Measurements from ENCODE around the gene HIVEP3. TPM values are rescaled to one million over a fixed set of nuclear protein-coding genes. Genes with fewer than 3 reads are reported as not detected.

The HIVEP3 gene
- total RNA-seq, 1 experiment from 2014 or later, result 6.0 TPM

DNA sequence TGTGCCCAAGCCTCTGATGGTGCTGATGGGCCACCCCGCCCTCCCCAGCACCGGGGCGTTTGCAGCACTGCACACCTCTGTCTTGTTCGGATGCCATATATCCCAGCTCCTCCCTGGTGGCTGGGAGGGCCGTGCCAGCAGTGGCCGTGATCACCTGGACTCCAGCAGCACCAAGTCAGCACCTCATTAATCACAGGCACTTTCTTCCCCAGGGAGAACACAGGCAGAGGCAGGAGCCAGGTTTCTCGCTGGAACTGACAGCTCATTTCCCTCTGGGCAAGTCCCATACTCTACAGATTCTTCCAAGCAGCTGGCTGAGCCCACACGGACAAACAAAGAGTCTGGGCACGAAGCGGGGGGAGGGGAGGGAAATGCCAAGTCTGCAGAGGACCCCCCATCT lies 292.6 kb downstream of the HIVEP3 start:
- DNase-seq (ENCODE audit: low read depth, low spot score) (no peak), ATAC-seq (no peak)
- Histone ChIP-seq H3K36me3 (ENCODE audit: control insufficient read depth, insufficient read depth, low read length) (no peaks in the 10 kb centered on the region), H3K4me3 (ENCODE audit: low read depth in 2 of 2, low read length in 2 of 2) (no peak overlapping the region), H3K4me1 (ENCODE audit: control insufficient read depth, insufficient read depth, low read length) (peaks cover 8% of the 10 kb centered on the region), H3K27ac (ENCODE audit: low read length) (no peak overlapping the region), H3K27me3 (ENCODE audit: control insufficient read depth, insufficient read depth, low read length) (no peaks in the 10 kb centered on the region), H3K9me3 (ENCODE audit: control insufficient read depth, insufficient read depth, low read depth, low read length) (no peaks in the 10 kb centered on the region)
- CTCF ChIA-PET, result no interaction called here
- POLR2A ChIA-PET, result interaction anchor here (0.7 kb wide), 1 partner anchor 599 kb away, joined by 5 read pairs; no protein-coding TSS in a partner anchor
- in situ Hi-C loops (cut with HindIII; ENCODE audit: low pct_unique_long_range_greater_than_20kb, low sequenced_read_pairs) (no loop called here), intact Hi-C loops (cut with micrococcal nuclease; ENCODE audit: unreplicated experiment) (no loop called here)
- TF ChIP-seq, protein P1, sequence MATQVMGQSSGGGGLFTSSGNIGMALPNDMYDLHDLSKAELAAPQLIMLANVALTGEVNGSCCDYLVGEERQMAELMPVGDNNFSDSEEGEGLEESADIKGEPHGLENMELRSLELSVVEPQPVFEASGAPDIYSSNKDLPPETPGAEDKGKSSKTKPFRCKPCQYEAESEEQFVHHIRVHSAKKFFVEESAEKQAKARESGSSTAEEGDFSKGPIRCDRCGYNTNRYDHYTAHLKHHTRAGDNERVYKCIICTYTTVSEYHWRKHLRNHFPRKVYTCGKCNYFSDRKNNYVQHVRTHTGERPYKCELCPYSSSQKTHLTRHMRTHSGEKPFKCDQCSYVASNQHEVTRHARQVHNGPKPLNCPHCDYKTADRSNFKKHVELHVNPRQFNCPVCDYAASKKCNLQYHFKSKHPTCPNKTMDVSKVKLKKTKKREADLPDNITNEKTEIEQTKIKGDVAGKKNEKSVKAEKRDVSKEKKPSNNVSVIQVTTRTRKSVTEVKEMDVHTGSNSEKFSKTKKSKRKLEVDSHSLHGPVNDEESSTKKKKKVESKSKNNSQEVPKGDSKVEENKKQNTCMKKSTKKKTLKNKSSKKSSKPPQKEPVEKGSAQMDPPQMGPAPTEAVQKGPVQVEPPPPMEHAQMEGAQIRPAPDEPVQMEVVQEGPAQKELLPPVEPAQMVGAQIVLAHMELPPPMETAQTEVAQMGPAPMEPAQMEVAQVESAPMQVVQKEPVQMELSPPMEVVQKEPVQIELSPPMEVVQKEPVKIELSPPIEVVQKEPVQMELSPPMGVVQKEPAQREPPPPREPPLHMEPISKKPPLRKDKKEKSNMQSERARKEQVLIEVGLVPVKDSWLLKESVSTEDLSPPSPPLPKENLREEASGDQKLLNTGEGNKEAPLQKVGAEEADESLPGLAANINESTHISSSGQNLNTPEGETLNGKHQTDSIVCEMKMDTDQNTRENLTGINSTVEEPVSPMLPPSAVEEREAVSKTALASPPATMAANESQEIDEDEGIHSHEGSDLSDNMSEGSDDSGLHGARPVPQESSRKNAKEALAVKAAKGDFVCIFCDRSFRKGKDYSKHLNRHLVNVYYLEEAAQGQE (IDR thresholded peaks at IDR 0.05; ENCODE audit: insufficient read depth in 1 of 2, low read depth in 2 of 2, low read length in 1 of 2), result no peak
- TF ChIP-seq TCF7L2 (IDR thresholded peaks at IDR 0.05; ENCODE audit: low read depth, low read length) (no peak), SIN3A (IDR thresholded peaks at IDR 0.05; ENCODE audit: borderline replicate concordance, insufficient read depth, low read depth, low read length) (no peak), POLR2AphosphoS5 (IDR thresholded peaks at IDR 0.05; ENCODE audit: low read depth, low read length) (no peak)
- TF ChIP-seq, protein P2, sequence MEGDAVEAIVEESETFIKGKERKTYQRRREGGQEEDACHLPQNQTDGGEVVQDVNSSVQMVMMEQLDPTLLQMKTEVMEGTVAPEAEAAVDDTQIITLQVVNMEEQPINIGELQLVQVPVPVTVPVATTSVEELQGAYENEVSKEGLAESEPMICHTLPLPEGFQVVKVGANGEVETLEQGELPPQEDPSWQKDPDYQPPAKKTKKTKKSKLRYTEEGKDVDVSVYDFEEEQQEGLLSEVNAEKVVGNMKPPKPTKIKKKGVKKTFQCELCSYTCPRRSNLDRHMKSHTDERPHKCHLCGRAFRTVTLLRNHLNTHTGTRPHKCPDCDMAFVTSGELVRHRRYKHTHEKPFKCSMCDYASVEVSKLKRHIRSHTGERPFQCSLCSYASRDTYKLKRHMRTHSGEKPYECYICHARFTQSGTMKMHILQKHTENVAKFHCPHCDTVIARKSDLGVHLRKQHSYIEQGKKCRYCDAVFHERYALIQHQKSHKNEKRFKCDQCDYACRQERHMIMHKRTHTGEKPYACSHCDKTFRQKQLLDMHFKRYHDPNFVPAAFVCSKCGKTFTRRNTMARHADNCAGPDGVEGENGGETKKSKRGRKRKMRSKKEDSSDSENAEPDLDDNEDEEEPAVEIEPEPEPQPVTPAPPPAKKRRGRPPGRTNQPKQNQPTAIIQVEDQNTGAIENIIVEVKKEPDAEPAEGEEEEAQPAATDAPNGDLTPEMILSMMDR (IDR thresholded peaks at IDR 0.05), result no peak
- no TSS peak for BruUV-seq (replicated peaks)

DNA sequence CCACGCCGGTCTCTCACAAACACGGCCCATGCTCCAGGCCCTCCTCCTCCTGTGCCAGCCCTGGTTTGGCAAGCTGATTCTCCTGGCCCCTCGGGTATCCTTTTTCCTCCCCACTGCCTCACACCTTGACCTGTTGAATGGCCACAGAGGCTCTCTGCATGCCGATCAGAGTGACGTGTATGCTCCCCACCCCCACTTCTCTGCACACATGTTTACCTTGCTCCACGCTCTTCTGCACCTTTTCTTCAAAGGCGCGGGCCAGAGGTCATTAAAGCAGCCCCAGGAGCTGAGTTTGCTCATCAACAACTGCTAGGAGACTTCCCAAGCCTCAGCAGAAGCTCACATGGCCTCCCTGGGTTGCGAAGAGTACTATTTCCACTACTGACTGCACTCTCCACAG lies 295.0 kb downstream of the HIVEP3 start:
- H3K27me3 ChIP-seq (ENCODE audit: control insufficient read depth, insufficient read depth, low read length), result no peaks in the 10 kb centered on the region
- no peak overlapping the region for H3K27ac ChIP-seq (ENCODE audit: low read length)
- in situ Hi-C loops (cut with HindIII; ENCODE audit: low pct_unique_long_range_greater_than_20kb, low sequenced_read_pairs) (no loop called here), intact Hi-C loops (cut with micrococcal nuclease; ENCODE audit: unreplicated experiment) (no loop called here)
- no peak for DNase-seq (ENCODE audit: low read depth, low spot score)
- no peak for ATAC-seq
- no peak overlapping the region for H3K4me3 ChIP-seq (ENCODE audit: low read depth in 2 of 2, low read length in 2 of 2)
- ChIA-PET POLR2A (no interaction called here), CTCF (no interaction called here)
- no peaks in the 10 kb centered on the region for H3K36me3 ChIP-seq (ENCODE audit: control insufficient read depth, insufficient read depth, low read length)
- BruUV-seq (replicated peaks), result no TSS peak
- no peaks in the 10 kb centered on the region for H3K9me3 ChIP-seq (ENCODE audit: control insufficient read depth, insufficient read depth, low read depth, low read length)
- peaks cover 8% of the 10 kb centered on the region for H3K4me1 ChIP-seq (ENCODE audit: control insufficient read depth, insufficient read depth, low read length)
- TF ChIP-seq POLR2AphosphoS5 (IDR thresholded peaks at IDR 0.05; ENCODE audit: low read depth, low read length) (no peak), SIN3A (IDR thresholded peaks at IDR 0.05; ENCODE audit: borderline replicate concordance, insufficient read depth, low read depth, low read length) (no peak), TCF7L2 (IDR thresholded peaks at IDR 0.05; ENCODE audit: low read depth, low read length) (no peak)
- TF ChIP-seq, protein P1 (IDR thresholded peaks at IDR 0.05; ENCODE audit: insufficient read depth in 1 of 2, low read depth in 2 of 2, low read length in 1 of 2), result no peak
- TF ChIP-seq, protein P2 (IDR thresholded peaks at IDR 0.05), result no peak

Data from Panc1 (cell line).